ENCODE results near the gene PTGER1. TPM values are rescaled to one million over a fixed set of nuclear protein-coding genes. Genes with fewer than 3 reads are reported as not detected.

The PTGER1 gene
- total and polyA plus RNA-seq, 4 donors, result 0.15 to 0.42 (median 0.22) TPM; not detected in 1

- peaks cover 3 to 30% (median 21%) of the 10 kb centered on the region in 4 donors for H3K4me1 ChIP-seq (ENCODE audit: control insufficient read depth in 4 of 4, insufficient read depth in 4 of 4, low read length in 3 of 4)
- H3K27ac ChIP-seq (ENCODE audit: low read depth in 1 of 2, low read length in 2 of 2), result peak within 1 kb of the TSS; percentile 32 to 40
- peak within 1 kb of the TSS in 1 of 2 donors; percentile 60 for H3K9ac ChIP-seq (ENCODE audit: low read depth in 1 of 2, low read length in 2 of 2)
- DNase-seq (ENCODE audit: low spot score), result peak; percentile 93
- peaks cover 0 to 3% (median 2%) of the 10 kb centered on the region in 4 donors for H3K36me3 ChIP-seq (ENCODE audit: control insufficient read depth in 4 of 4, insufficient read depth in 3 of 4, low read depth in 1 of 4, low read length in 3 of 4)
- no peaks in the 10 kb centered on the region for H3K9me3 ChIP-seq (ENCODE audit: control insufficient read depth in 4 of 4, low read length in 3 of 4)
- H3K27me3 ChIP-seq (ENCODE audit: control insufficient read depth in 4 of 4, insufficient read depth in 4 of 4, low read length in 3 of 4), result no peaks in the 10 kb centered on the region
- WGBS, result 6% methylated on average over 71 of the region's 71 CpGs
- peak in 1 of 2 donors; percentile 0 for TF ChIP-seq GABPA (IDR thresholded peaks at IDR 0.05 in 1 of 2, conservative IDR thresholded peaks at IDR 0.05 in 1 of 2)
- no peak for TF ChIP-seq EGR1 (IDR thresholded peaks at IDR 0.05; ENCODE audit: low read depth in 2 of 2)
- TF ChIP-seq YY1 (IDR thresholded peaks at IDR 0.05), result peak; percentile 18
- peak; percentile 84 for TF ChIP-seq SP1 (IDR thresholded peaks at IDR 0.05)
- no peak for TF ChIP-seq JUND (IDR thresholded peaks at IDR 0.05)
- peak; percentile 66 for TF ChIP-seq MAX (IDR thresholded peaks at IDR 0.05)
- TF ChIP-seq RXRA (IDR thresholded peaks at IDR 0.05), result peak; percentile 22 to 34
- peak within 1 kb of the TSS; percentile 67 to 85 (median 70) for H3K4me3 ChIP-seq (ENCODE audit: low read depth in 1 of 3, low read length in 3 of 3)
Measured at GRCh38 chr19:14496029-14496833, 21.1 kb upstream of the PTGER1 start, which contains the start of gene GIPC1. GIPC1 (minus strand) TSS chr19:14496127; CDS start chr19:14482976, 13,151 bp downstream.

DNA sequence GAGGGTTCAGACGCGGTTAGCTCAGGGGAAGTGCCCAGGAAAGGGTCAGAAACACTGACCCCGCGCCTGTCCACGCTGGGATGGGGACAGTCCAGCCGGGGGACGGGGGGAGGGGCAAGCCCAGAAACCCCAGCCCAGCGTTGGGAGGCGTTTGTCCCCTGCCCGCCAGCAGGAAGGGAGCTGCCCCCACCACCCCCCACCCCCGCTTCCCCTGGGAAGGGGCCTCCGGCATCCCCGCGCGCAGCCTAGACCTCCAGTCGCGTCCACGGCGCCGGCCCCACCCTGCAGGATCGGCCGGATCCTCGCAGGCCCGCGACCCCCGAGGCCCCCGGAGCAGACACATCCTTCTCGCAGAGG lies 20.5 kb upstream of the PTGER1 start:
- Histone ChIP-seq H3K9me3 (ENCODE audit: control insufficient read depth in 4 of 4, low read length in 3 of 4) (no peaks in the 10 kb centered on the region), H3K9ac (ENCODE audit: low read depth in 1 of 2, low read length in 2 of 2) (peak overlapping the region in 1 of 2 donors; percentile 60), H3K4me3 (ENCODE audit: low read depth in 1 of 3, low read length in 3 of 3) (peak overlapping the region; percentile 67 to 85 (median 70)), H3K36me3 (ENCODE audit: control insufficient read depth in 4 of 4, insufficient read depth in 3 of 4, low read depth in 1 of 4, low read length in 3 of 4) (peaks cover 0 to 3% (median 2%) of the 10 kb centered on the region in 4 donors), H3K27me3 (ENCODE audit: control insufficient read depth in 4 of 4, insufficient read depth in 4 of 4, low read length in 3 of 4) (no peaks in the 10 kb centered on the region), H3K4me1 (ENCODE audit: control insufficient read depth in 4 of 4, insufficient read depth in 4 of 4, low read length in 3 of 4) (peaks cover 3 to 30% (median 21%) of the 10 kb centered on the region in 4 donors), H3K27ac (ENCODE audit: low read depth in 1 of 2, low read length in 2 of 2) (peak overlapping the region in 1 of 2 donors; percentile 32)
- no peak for DNase-seq (ENCODE audit: low spot score)
- no peak for TF ChIP-seq EGR1 (IDR thresholded peaks at IDR 0.05; ENCODE audit: low read depth in 2 of 2)
- TF ChIP-seq, protein P1, sequence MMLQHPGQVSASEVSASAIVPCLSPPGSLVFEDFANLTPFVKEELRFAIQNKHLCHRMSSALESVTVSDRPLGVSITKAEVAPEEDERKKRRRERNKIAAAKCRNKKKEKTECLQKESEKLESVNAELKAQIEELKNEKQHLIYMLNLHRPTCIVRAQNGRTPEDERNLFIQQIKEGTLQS (IDR thresholded peaks at IDR 0.05), result no peak
- no peak for TF ChIP-seq TAF1 (conservative IDR thresholded peaks at IDR 0.05)
- TF ChIP-seq RXRA (IDR thresholded peaks at IDR 0.05), result no peak
- TF ChIP-seq MAX (IDR thresholded peaks at IDR 0.05), result no peak
- under 1% methylated on average over 28 of the region's 28 CpGs for WGBS

DNA sequence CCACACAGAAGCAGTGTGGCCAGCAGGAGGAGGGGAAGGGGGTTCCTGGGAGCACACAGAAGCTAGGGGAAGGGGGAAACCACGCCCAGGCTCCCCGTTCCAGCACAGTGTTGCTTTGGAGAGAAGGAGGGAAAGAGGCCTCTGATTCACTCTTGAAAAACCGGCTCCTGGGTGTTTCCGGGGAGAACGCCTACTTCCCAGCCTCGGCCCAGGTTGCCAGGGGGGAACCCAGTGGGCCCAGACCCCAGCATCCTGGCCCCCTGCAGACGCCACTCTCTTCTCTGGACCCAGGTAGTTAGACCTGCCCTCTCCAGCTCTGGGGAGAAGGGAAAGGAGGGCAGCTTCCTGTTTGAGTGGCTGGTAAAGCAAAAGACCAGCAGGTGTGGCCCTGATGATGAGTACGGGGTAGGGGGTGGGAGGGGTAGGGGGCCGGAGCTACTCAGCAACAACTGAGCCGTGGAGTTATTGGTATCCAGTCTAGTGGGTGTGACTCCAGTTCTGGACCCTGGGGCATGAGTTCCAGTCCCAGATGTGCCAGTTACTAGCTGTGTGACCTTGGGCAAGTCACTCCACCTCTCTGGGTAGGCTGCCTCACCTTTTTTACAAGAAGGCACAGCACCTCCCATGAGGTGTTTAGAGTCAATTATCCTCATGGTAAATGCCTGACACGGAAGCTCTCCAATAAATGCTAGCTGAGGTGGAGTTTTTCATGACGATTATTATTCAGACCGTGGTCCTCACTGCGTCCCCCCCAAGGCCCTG lies 19.9 kb upstream of the PTGER1 start:
- 45% methylated on average over 14 of the region's 14 CpGs for WGBS

More for the DNA sequence above, 19.9 kb upstream of the PTGER1 start:
- Histone ChIP-seq H3K36me3 (ENCODE audit: control insufficient read depth in 4 of 4, insufficient read depth in 3 of 4, low read depth in 1 of 4, low read length in 3 of 4) (peaks cover 0 to 3% (median 2%) of the 10 kb centered on the region in 4 donors), H3K9me3 (ENCODE audit: control insufficient read depth in 4 of 4, low read length in 3 of 4) (no peaks in the 10 kb centered on the region), H3K9ac (ENCODE audit: low read depth in 1 of 2, low read length in 2 of 2) (peak overlapping the region in 1 of 2 donors; percentile 60), H3K4me1 (ENCODE audit: control insufficient read depth in 4 of 4, insufficient read depth in 4 of 4, low read length in 3 of 4) (peaks cover 3 to 30% (median 21%) of the 10 kb centered on the region in 4 donors), H3K27me3 (ENCODE audit: control insufficient read depth in 4 of 4, insufficient read depth in 4 of 4, low read length in 3 of 4) (no peaks in the 10 kb centered on the region), H3K4me3 (ENCODE audit: low read depth in 1 of 3, low read length in 3 of 3) (peak overlapping the region; percentile 67 to 85 (median 70)), H3K27ac (ENCODE audit: low read depth in 1 of 2, low read length in 2 of 2) (no peak overlapping the region)
- no peak for TF ChIP-seq GABPA (IDR thresholded peaks at IDR 0.05 in 1 of 2, conservative IDR thresholded peaks at IDR 0.05 in 1 of 2)
- no peak for TF ChIP-seq JUND (IDR thresholded peaks at IDR 0.05)
- TF ChIP-seq TAF1 (conservative IDR thresholded peaks at IDR 0.05), result no peak
- TF ChIP-seq FOXA2 (IDR thresholded peaks at IDR 0.05), result no peak
- TF ChIP-seq YY1 (IDR thresholded peaks at IDR 0.05), result no peak
- TF ChIP-seq EGR1 (IDR thresholded peaks at IDR 0.05; ENCODE audit: low read depth in 2 of 2), result no peak
- TF ChIP-seq RAD21 (IDR thresholded peaks at IDR 0.05), result no peak
- TF ChIP-seq, protein P1 (IDR thresholded peaks at IDR 0.05), result no peak
- TF ChIP-seq SP1 (IDR thresholded peaks at IDR 0.05), result no peak
- TF ChIP-seq REST (IDR thresholded peaks at IDR 0.05), result no peak
- no peak for TF ChIP-seq HNF4G (IDR thresholded peaks at IDR 0.05)
- TF ChIP-seq RXRA (IDR thresholded peaks at IDR 0.05), result no peak
- no peak for TF ChIP-seq MAX (IDR thresholded peaks at IDR 0.05)
- no peak for DNase-seq (ENCODE audit: low spot score)

Data from liver (tissue), 9 donors.